OCI-LY1 (cell line): ENCODE measurements around the gene KAT2B.

Source experiments
- H2AFZ ChIP-seq: fragments of 200-600 bp; sonication (generic), shearing (Covaris generic); 2 replicates; pipeline ENCODE4 v1.6.0; 2014; ENCODE audit warnings: antibody characterized with exemption, mild to moderate bottlenecking, low read length
- H3F3A ChIP-seq: fragments of 200-600 bp; sonication (generic), shearing (Covaris generic); 2 replicates; pipeline ENCODE4 v1.6.0; 2014; ENCODE audit warnings: mild to moderate bottlenecking, antibody characterized with exemption, low read length, moderate library complexity; ENCODE audit not compliant: insufficient read depth
- H3K27ac ChIP-seq: fragments of 200-600 bp; sonication (generic); 2 replicates; pipeline ENCODE4 v1.5.1; 2014; ENCODE audit warnings: low read length, mixed run types, mild to moderate bottlenecking, low read depth; ENCODE audit not compliant: poor library complexity, severe bottlenecking
- H3K27me3 ChIP-seq: fragments of 200-600 bp; sonication (generic); 2 replicates; pipeline ENCODE4 v1.6.0; 2014; ENCODE audit warnings: antibody characterized with exemption, mild to moderate bottlenecking, low read length, moderate library complexity; ENCODE audit not compliant: insufficient read depth
- H3K36me3 ChIP-seq: fragments of 200-600 bp; sonication (generic); 2 replicates; pipeline ENCODE4 v1.6.1; 2014; ENCODE audit warnings: mild to moderate bottlenecking, antibody characterized with exemption, low read length, moderate library complexity, mixed read lengths; ENCODE audit not compliant: insufficient read depth
- H3K4me1 ChIP-seq: fragments of 200-600 bp; sonication (generic); 2 replicates; pipeline ENCODE4 v1.5.1; 2014; ENCODE audit warnings: mild to moderate bottlenecking, low read length, moderate library complexity; ENCODE audit not compliant: insufficient read depth, severe bottlenecking
- H3K4me2 ChIP-seq: fragments of 200-600 bp; sonication (generic), shearing (Covaris generic); 2 replicates; pipeline ENCODE4 v1.6.1; 2014; ENCODE audit warnings: low read length
- H3K4me3 ChIP-seq: fragments of 200-600 bp; sonication (generic); 2 replicates; pipeline ENCODE4 v1.5.1; 2014; ENCODE audit warnings: low read length, low read depth, mild to moderate bottlenecking, mixed read lengths; ENCODE audit not compliant: poor library complexity, severe bottlenecking
- H3K79me2 ChIP-seq: fragments of 200-600 bp; shearing (Covaris generic); 2 replicates; pipeline ENCODE4 v1.6.1; 2016; ENCODE audit warnings: mixed run types, low read length, mixed read lengths; ENCODE audit not compliant: insufficient read depth
- H3K9ac ChIP-seq: fragments of 200-600 bp; sonication (generic), shearing (Covaris generic); 2 replicates; pipeline ENCODE4 v1.6.1; 2014; ENCODE audit warnings: mild to moderate bottlenecking, low read length, mixed read lengths
- H3K9me2 ChIP-seq: fragments of 200-600 bp; sonication (generic), shearing (Covaris generic); 2 replicates; pipeline ENCODE4 v1.6.1; 2014; ENCODE audit warnings: low read depth, mild to moderate bottlenecking, low read length, mixed read lengths
- H3K9me3 ChIP-seq: fragments of 200-600 bp; shearing (Covaris generic); 2 replicates; pipeline ENCODE4 v1.6.1; 2014; ENCODE audit warnings: low read length, mixed read lengths
- H4K20me1 ChIP-seq: fragments of 200-600 bp; sonication (generic), shearing (Covaris generic); 2 replicates; pipeline ENCODE4 v1.6.0; 2016; ENCODE audit warnings: mild to moderate bottlenecking, low read length; ENCODE audit not compliant: insufficient read depth
- EZH2 ChIP-seq: fragments of 200-600 bp; sonication (generic), shearing (Covaris generic); IDR thresholded peaks from 2 replicates; pipeline ENCODE4 v1.8.0; 2017; ENCODE audit warnings: borderline replicate concordance, mixed run types, mild to moderate bottlenecking, antibody characterized with exemption, low read length, moderate library complexity, mixed read lengths
- TF ChIP-seq, protein P1 (sequence below): fragments of 200-600 bp; sonication (generic), shearing (Covaris generic); IDR thresholded peaks from 2 replicates; pipeline ENCODE4 v1.5.1; 2017; ENCODE audit warnings: mild to moderate bottlenecking, antibody characterized with exemption, low read length, moderate library complexity, mixed read lengths

Gene KAT2B

DNA sequence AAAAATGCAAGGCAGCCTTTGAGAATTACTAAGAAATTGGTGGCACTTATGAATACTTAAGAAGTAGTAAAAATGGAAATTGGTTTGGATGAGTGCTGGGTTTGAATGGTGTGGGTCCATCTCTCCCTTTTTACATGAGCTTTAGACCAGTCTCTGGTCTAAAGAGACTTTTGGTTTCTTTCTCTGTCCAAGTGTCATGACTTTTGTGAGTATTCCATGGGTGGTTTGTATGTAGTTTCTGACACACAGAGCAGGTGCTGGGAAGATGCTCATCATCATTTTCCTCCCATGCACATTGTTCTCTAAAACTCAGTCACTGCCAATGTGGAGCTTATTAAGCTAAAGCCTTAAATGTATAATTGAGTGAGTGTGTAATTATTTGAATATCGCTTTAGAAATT lies 63.5 kb downstream of the KAT2B start:
- Histone ChIP-seq H3K4me2 (no peak overlapping the region), H3K79me2 (no peaks in the 10 kb centered on the region), H3K9ac (no peak overlapping the region), H3K9me3 (no peaks in the 10 kb centered on the region), H3K9me2 (no peaks in the 10 kb centered on the region), H3F3A (no peaks in the 10 kb centered on the region), H3K27ac (no peak overlapping the region), H3K36me3 (no peaks in the 10 kb centered on the region; the same call in 1 of the 2 replicates), H3K4me1 (no peaks in the 10 kb centered on the region), H3K27me3 (no peaks in the 10 kb centered on the region), H2AFZ (no peak overlapping the region), H3K4me3 (no peak overlapping the region), H4K20me1 (no peaks in the 10 kb centered on the region)
- TF ChIP-seq, protein P1, sequence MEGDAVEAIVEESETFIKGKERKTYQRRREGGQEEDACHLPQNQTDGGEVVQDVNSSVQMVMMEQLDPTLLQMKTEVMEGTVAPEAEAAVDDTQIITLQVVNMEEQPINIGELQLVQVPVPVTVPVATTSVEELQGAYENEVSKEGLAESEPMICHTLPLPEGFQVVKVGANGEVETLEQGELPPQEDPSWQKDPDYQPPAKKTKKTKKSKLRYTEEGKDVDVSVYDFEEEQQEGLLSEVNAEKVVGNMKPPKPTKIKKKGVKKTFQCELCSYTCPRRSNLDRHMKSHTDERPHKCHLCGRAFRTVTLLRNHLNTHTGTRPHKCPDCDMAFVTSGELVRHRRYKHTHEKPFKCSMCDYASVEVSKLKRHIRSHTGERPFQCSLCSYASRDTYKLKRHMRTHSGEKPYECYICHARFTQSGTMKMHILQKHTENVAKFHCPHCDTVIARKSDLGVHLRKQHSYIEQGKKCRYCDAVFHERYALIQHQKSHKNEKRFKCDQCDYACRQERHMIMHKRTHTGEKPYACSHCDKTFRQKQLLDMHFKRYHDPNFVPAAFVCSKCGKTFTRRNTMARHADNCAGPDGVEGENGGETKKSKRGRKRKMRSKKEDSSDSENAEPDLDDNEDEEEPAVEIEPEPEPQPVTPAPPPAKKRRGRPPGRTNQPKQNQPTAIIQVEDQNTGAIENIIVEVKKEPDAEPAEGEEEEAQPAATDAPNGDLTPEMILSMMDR: no peak
- TF ChIP-seq EZH2: no peak

DNA sequence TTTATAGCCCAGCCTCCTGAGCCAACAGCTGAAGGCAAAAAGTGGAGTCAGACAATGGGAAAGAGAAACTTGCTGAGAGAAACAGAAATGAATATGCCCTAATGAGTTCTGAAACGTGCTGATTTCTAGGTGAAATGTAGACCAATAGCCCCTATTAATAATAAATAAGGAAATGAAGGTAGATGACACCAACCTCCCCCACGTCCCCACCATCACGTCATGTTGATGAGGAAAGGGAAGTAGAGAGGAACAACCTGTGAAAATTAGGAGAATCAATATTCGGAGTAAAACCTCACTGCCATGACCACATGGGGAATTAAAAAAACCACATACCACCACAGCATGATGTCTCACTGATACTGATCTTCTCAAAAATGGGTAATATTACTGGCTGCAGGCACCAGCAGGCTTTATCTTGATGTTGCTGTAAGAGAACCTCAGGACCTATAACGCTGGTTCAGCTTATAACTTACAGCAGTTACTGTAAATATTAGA lies 64.0 kb downstream of the KAT2B start:
- Histone ChIP-seq H3K9me2 (no peaks in the 10 kb centered on the region), H3K4me2 (no peak overlapping the region), H3K27me3 (no peaks in the 10 kb centered on the region), H3K36me3 (no peaks in the 10 kb centered on the region), H4K20me1 (no peaks in the 10 kb centered on the region), H3K79me2 (no peaks in the 10 kb centered on the region), H3K4me1 (no peaks in the 10 kb centered on the region), H3K9me3 (no peaks in the 10 kb centered on the region), H2AFZ (no peak overlapping the region), H3F3A (no peaks in the 10 kb centered on the region), H3K9ac (no peak overlapping the region), H3K4me3 (no peak overlapping the region), H3K27ac (no peak overlapping the region)
- no peak for TF ChIP-seq EZH2
- TF ChIP-seq, protein P1: no peak

DNA sequence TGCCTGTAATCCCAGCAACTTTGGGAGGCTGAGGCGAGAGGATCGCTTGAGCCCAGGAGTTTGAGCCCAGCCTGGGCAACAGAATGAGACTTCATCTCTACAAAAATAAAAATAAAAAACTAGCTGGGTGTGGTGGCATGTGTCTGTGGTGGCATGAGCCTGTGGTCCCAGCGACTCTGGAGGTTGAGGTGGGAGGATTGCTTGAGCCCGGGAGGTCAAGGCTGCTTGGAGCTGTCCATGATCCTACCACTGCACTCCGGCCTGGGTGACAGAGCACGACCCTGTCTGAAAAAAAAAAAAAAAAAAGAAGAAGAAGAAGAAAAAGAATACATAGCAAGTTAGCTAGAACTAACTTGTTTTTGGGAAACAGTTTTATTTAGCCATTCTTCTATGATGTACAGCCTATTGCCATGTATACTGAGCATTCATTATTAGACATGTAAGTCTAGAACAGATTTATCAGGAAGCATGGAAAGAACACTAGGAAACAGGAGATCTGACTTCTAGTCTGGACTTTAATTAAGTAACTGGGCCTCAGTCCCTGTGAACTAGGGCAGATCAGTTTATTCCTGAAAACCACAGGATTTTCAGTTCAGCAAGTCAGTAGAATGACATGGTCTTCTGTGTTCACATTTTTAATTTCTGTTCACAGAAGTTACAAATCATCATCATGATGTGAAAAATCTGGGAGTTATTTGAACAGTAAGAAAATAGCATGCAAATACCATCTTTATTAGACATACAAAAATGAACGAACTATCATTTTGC lies 65.5 kb downstream of the KAT2B start:
- no peak overlapping the region for H2AFZ ChIP-seq
- TF ChIP-seq, protein P1: no peak
- no peak for TF ChIP-seq EZH2
- no peaks in the 10 kb centered on the region for H3K79me2 ChIP-seq
- H3K27ac ChIP-seq: no peak overlapping the region
- H3K36me3 ChIP-seq: no peaks in the 10 kb centered on the region
- H3K9ac ChIP-seq: no peak overlapping the region
- no peak overlapping the region for H3K4me3 ChIP-seq
- H3K27me3 ChIP-seq: no peaks in the 10 kb centered on the region
- H3K9me2 ChIP-seq: no peaks in the 10 kb centered on the region
- no peaks in the 10 kb centered on the region for H3K9me3 ChIP-seq
- no peaks in the 10 kb centered on the region for H4K20me1 ChIP-seq
- no peaks in the 10 kb centered on the region for H3F3A ChIP-seq
- no peaks in the 10 kb centered on the region for H3K4me1 ChIP-seq
- no peak overlapping the region for H3K4me2 ChIP-seq
